Smooth muscle cell (in vitro differentiated cells): ENCODE results near the gene ATP6V1C2. TPM values are rescaled to one million over a fixed set of nuclear protein-coding genes. Genes with fewer than 3 reads are reported as not detected.

ENCODE experiments used
- DNase-seq: peaks from one replicate; lab custom pipeline; 2025; ENCODE audit not compliant: unreplicated experiment; lab: John Stamatoyannopoulos, UW
- H2AFZ ChIP-seq: fragments of 200-600 bp; sonication (generic); 2 replicates; pipeline ENCODE4 v1.6.0; 2016; ENCODE audit warnings: antibody characterized with exemption, low read depth, mild to moderate bottlenecking
- H3F3A ChIP-seq: fragments of 200-600 bp; sonication (generic); 2 replicates; pipeline ENCODE4 v1.6.0; 2017; ENCODE audit warnings: antibody characterized with exemption, low read depth
- H3K27ac ChIP-seq: fragments of 200-600 bp; sonication (generic); 2 replicates; pipeline ENCODE4 v1.5.1; 2016; ENCODE audit warnings: low read depth, mild to moderate bottlenecking
- H3K27me3 ChIP-seq: fragments of 200-600 bp; sonication (generic); 2 replicates; pipeline ENCODE4 v1.6.1; 2016; ENCODE audit warnings: low read depth, mild to moderate bottlenecking
- H3K36me3 ChIP-seq: fragments of 200-600 bp; sonication (generic); 2 replicates; pipeline ENCODE4 v1.5.1; 2016; ENCODE audit warnings: low read depth
- H3K4me1 ChIP-seq: fragments of 200-600 bp; sonication (generic); 2 replicates; pipeline ENCODE4 v1.5.1; 2016; ENCODE audit warnings: low read depth
- H3K4me2 ChIP-seq: fragments of 200-600 bp; sonication (generic); 2 replicates; pipeline ENCODE4 v1.6.0; 2016; ENCODE audit warnings: mild to moderate bottlenecking
- H3K4me3 ChIP-seq: fragments of 200-600 bp; sonication (generic); 2 replicates; pipeline ENCODE4 v1.5.1; 2016; ENCODE audit warnings: mild to moderate bottlenecking
- H3K79me2 ChIP-seq: fragments of 200-600 bp; sonication (generic); 2 replicates; pipeline ENCODE4 v1.6.0; 2016; ENCODE audit warnings: low read depth, mild to moderate bottlenecking
- H3K9ac ChIP-seq: fragments of 200-600 bp; sonication (generic); 2 replicates; pipeline ENCODE4 v1.6.0; 2016; ENCODE audit warnings: low read depth
- H3K9me3 ChIP-seq: fragments of 200-600 bp; sonication (generic); replicated peaks from 2 replicates; pipeline ENCODE4 v1.5.1; 2016; ENCODE audit warnings: low read depth
- H4K20me1 ChIP-seq: fragments of 200-600 bp; sonication (generic); 2 replicates; pipeline ENCODE4 v1.6.0; 2016; ENCODE audit warnings: low read depth
- CTCF ChIP-seq: fragments of 200-600 bp; sonication (generic); IDR thresholded peaks from 2 replicates; pipeline ENCODE4 v1.5.1; 2017; ENCODE audit warnings: borderline replicate concordance, mild to moderate bottlenecking, antibody characterized with exemption; ENCODE audit not compliant: insufficient read depth, poor library complexity, severe bottlenecking
- WGBS: methylation state at CpG from one replicate; pipeline ENCODE4 v1.1.7; 2016; ENCODE audit warnings: low lambda C conversion rate; 5-methylcytosine and 5-hydroxymethylcytosine counted together
- polyA plus RNA-seq: library from polyadenylated mRNA; unstranded; fragments of >200 nt; fragmentation: Nextera tagmentation; extraction: Ambion mirVana; gene quantifications from 2 replicates; pipeline ENCODE4 v1.2.1, GENCODE V29; 2016
- total RNA-seq: library from RNA; depleted of rRNA; stranded (reverse); fragments of >200 nt; gene quantifications from 2 replicates; pipeline ENCODE4 v1.2.3, GENCODE V29; 2014

ATP6V1C2 gene
- total and polyA plus RNA-seq, 2 experiments from 2014 or later = 0.53 to 1.5 TPM

- no peaks in the 10 kb centered on the region for H3K4me1 ChIP-seq
- H2AFZ ChIP-seq = no peak overlapping the region
- no peak for TF ChIP-seq CTCF
- no peaks in the 10 kb centered on the region for H4K20me1 ChIP-seq
- H3K9ac ChIP-seq = no peak overlapping the region
- no peak for DNase-seq
- H3K36me3 ChIP-seq = no peaks in the 10 kb centered on the region
- H3K27me3 ChIP-seq = no peaks in the 10 kb centered on the region
- H3F3A ChIP-seq = no peaks in the 10 kb centered on the region
- H3K79me2 ChIP-seq = no peaks in the 10 kb centered on the region
- H3K4me2 ChIP-seq = no peak overlapping the region
- no peaks in the 10 kb centered on the region for H3K9me3 ChIP-seq
- 85% methylated on average over 13 of the region's 13 CpGs for WGBS
- no peak overlapping the region for H3K4me3 ChIP-seq
- H3K27ac ChIP-seq = no peak overlapping the region
Measured at GRCh38 chr2:10820978-10821695, 99.7 kb downstream of the ATP6V1C2 start.

GRCh38 chr2:10824191-10824590 lies 102.8 kb downstream of the ATP6V1C2 start:
- H3K9me3 ChIP-seq = no peaks in the 10 kb centered on the region
- H3K4me1 ChIP-seq = no peaks in the 10 kb centered on the region
- no peaks in the 10 kb centered on the region for H3K79me2 ChIP-seq
- peaks cover under 1% of the 10 kb centered on the region for H3K27me3 ChIP-seq
- H3K36me3 ChIP-seq = no peaks in the 10 kb centered on the region
- no peak overlapping the region for H3K9ac ChIP-seq
- H2AFZ ChIP-seq = no peak overlapping the region
- H3K4me2 ChIP-seq = no peak overlapping the region
- H4K20me1 ChIP-seq = no peaks in the 10 kb centered on the region
- no peak overlapping the region for H3K4me3 ChIP-seq
- 88% methylated on average over 4 of the region's 4 CpGs for WGBS
- H3F3A ChIP-seq = no peaks in the 10 kb centered on the region
- no peak overlapping the region for H3K27ac ChIP-seq
- DNase-seq = no peak
- TF ChIP-seq CTCF = no peak

- Histone ChIP-seq H3F3A (no peaks in the 10 kb centered on the region), H3K79me2 (no peaks in the 10 kb centered on the region), H4K20me1 (no peaks in the 10 kb centered on the region), H3K4me2 (no peak overlapping the region), H3K9ac (no peak overlapping the region), H3K27ac (no peak overlapping the region), H3K36me3 (no peaks in the 10 kb centered on the region), H3K4me3 (no peak overlapping the region), H2AFZ (no peak overlapping the region), H3K4me1 (no peaks in the 10 kb centered on the region), H3K9me3 (no peaks in the 10 kb centered on the region), H3K27me3 (peaks cover 3% of the 10 kb centered on the region)
- TF ChIP-seq CTCF = no peak
- no peak for DNase-seq
- 91% methylated on average over 8 of the region's 8 CpGs for WGBS
Measured at GRCh38 chr2:10826026-10826425, 104.6 kb downstream of the ATP6V1C2 start.

- Histone ChIP-seq H3K4me1 (no peaks in the 10 kb centered on the region), H2AFZ (no peak overlapping the region), H3K4me2 (no peak overlapping the region), H3K4me3 (no peak overlapping the region), H3K79me2 (no peaks in the 10 kb centered on the region), H3K9me3 (no peaks in the 10 kb centered on the region), H3F3A (no peaks in the 10 kb centered on the region), H3K27ac (no peak overlapping the region), H3K36me3 (no peaks in the 10 kb centered on the region), H4K20me1 (no peaks in the 10 kb centered on the region), H3K9ac (no peak overlapping the region), H3K27me3 (peaks cover 3% of the 10 kb centered on the region)
- no peak for TF ChIP-seq CTCF
- WGBS = 90% methylated on average over 8 of the region's 8 CpGs
- no peak for DNase-seq
Measured at GRCh38 chr2:10826625-10827024, 105.2 kb downstream of the ATP6V1C2 start.
